Activated CD4-positive, alpha-beta T cell treated with anti-CD3 and anti-CD28 coated beads for 36 hours (primary cell): ENCODE data around the gene VPS29. TPM values are rescaled to one million over a fixed set of nuclear protein-coding genes. Genes with fewer than 3 reads are reported as not detected.
"Not testable (repeated sequence)": the region's sequence is repeated elsewhere in the genome, so short reads cannot be mapped to it uniquely, and the experiment has no call there.

Experiments
- ATAC-seq: fragments of 200-7000 bp; cut with Tn5 transposase; one replicate; pipeline ENCODE4 v1.10.0; 2021; ENCODE audit warnings: mild to moderate bottlenecking, moderate library complexity
- CTCF ChIA-PET: fragments of 350-600 bp; sonication (Branson Sonifier 250); formaldehyde crosslinking; loops from one replicate; lab custom pipeline; 2021; ENCODE audit warnings: antibody characterized with exemption; lab: Charles Lee
- POLR2A ChIA-PET: fragments of 350-600 bp; sonication (Branson Sonifier 250); formaldehyde crosslinking; loops from one replicate; lab custom pipeline; 2021; ENCODE audit warnings: antibody characterized with exemption, inconsistent platforms; lab: Charles Lee
- DNase-seq: peaks from one replicate; pipeline ENCODE4 v3.0.0-alpha.2; 2020
- H3K27ac Mint-ChIP-seq: one replicate; pipeline ENCODE4 v1.8.0; 2021; ENCODE audit warnings: mixed read lengths
- H3K27me3 Mint-ChIP-seq: one replicate; pipeline ENCODE4 v1.8.0; 2021; ENCODE audit warnings: mixed read lengths
- H3K36me3 Mint-ChIP-seq: one replicate; pipeline ENCODE4 v1.8.0; 2021; ENCODE audit warnings: low read depth, mixed read lengths
- H3K4me1 Mint-ChIP-seq: one replicate; pipeline ENCODE4 v1.8.0; 2021; ENCODE audit warnings: mixed read lengths
- H3K4me3 Mint-ChIP-seq: one replicate; pipeline ENCODE4 v1.8.0; 2021; ENCODE audit warnings: mild to moderate bottlenecking, moderate library complexity, mixed read lengths
- H3K9me3 Mint-ChIP-seq: one replicate; pipeline ENCODE4 v1.8.0; 2021; ENCODE audit warnings: low read depth, mixed read lengths
- intact Hi-C, 2 experiments: fragments of 100-400 bp; cut with DNase I in 1 of 2; cut with micrococcal nuclease in 1 of 2; formaldehyde crosslinking; loops; one replicate each; pipeline versions ENCODE4 v1.14.2 to v1.15.1; 2022 to 2024; cut with DNase I, micrococcal nuclease
- total RNA-seq, 2 experiments: library from RNA; stranded (reverse); gene quantifications; one replicate each; pipeline ENCODE4 v1.2.3, GENCODE V29; 2021

The VPS29 gene
- total RNA-seq, 2 experiments from 2014 or later = 84.4 to 103 TPM

GRCh38 chr12:110498984-110499706 is 2.8 kb downstream of the VPS29 start:
- H3K4me3 Mint-ChIP-seq = no peak overlapping the region
- ChIA-PET CTCF (interaction anchor here (1.0 to 20.0 kb wide), 4 partner anchors 9 to 399 kb away, joined by 3 to 240 read pairs (median 18); partner anchors contain the start of genes FAM216A and GPN3), POLR2A (interaction anchor here (0.6 to 1.0 kb wide), 2 partner anchors 134 to 156 kb away, joined by 7 to 10 read pairs; no protein-coding TSS in a partner anchor)
- intact Hi-C loops = no loop called here
- H3K27ac Mint-ChIP-seq = peak overlapping the region; percentile 67
- DNase-seq = no peak
- no peak for ATAC-seq
- peaks cover 4% of the 10 kb centered on the region for H3K9me3 Mint-ChIP-seq
- peaks cover 47% of the 10 kb centered on the region for H3K36me3 Mint-ChIP-seq
- H3K4me1 Mint-ChIP-seq = peaks cover 28% of the 10 kb centered on the region
- no peaks in the 10 kb centered on the region for H3K27me3 Mint-ChIP-seq

- ChIA-PET POLR2A (no interaction called here), CTCF (no interaction called here)
- Mint-ChIP-seq H3K4me1 (peaks cover 7% of the 10 kb centered on the region), H3K27me3 (no peaks in the 10 kb centered on the region), H3K27ac (no peak overlapping the region), H3K4me3 (no peak overlapping the region), H3K36me3 (peaks cover 31% of the 10 kb centered on the region), H3K9me3 (no peaks in the 10 kb centered on the region)
- intact Hi-C loops = no loop called here
- DNase-seq (no peak), ATAC-seq (no peak)
Observed at GRCh38 chr12:110475426-110475825, 26.5 kb downstream of the VPS29 start.

- H3K27ac Mint-ChIP-seq = peak within 1 kb of the TSS; percentile 98
- intact Hi-C loops = loop anchor here (1.0 to 5.0 kb wide), 20 partner anchors 18 to 1544 kb away; partner anchors contain the start of genes ARPC3 (in 2 of the 2), ATP2A2 (in 2 of the 2), RAD9B (in 2 of the 2) and VPS29 (in 2 of the 2)
- H3K4me1 Mint-ChIP-seq = peaks cover 33% of the 10 kb centered on the region
- no peaks in the 10 kb centered on the region for H3K27me3 Mint-ChIP-seq
- ATAC-seq (peak; percentile 78), DNase-seq (peak; percentile 97)
- H3K4me3 Mint-ChIP-seq = peak within 1 kb of the TSS; percentile 89
- no peaks in the 10 kb centered on the region for H3K9me3 Mint-ChIP-seq
- CTCF ChIA-PET = interaction anchor here (0.6 to 4.2 kb wide), 28 partner anchors 9 to 402 kb away, joined by 3 to 43 read pairs (median 4); partner anchors contain the start of genes ARPC3, RAD9B, TCTN1 and VPS29
- peaks cover 36% of the 10 kb centered on the region for H3K36me3 Mint-ChIP-seq
- POLR2A ChIA-PET = interaction anchor here (0.6 to 2.3 kb wide), 22 partner anchors 14 to 273 kb away, joined by 3 to 27 read pairs (median 3); partner anchors contain the start of genes ARPC3, RAD9B, TCTN1 and VPS29
Observed at GRCh38 chr12:110468214-110469048, 33.5 kb downstream of the VPS29 start, which contains the start of the genes FAM216A and GPN3. Gene FAM216A, plus strand, starts transcription at chr12:110468845. Its CDS starts 31 bp downstream, at chr12:110468876. Gene GPN3, minus strand, starts transcription at chr12:110468257. Its CDS starts 54 bp downstream, at chr12:110468203.

- H3K4me1 Mint-ChIP-seq = peaks cover 33% of the 10 kb centered on the region
- intact Hi-C loops = loop anchor here (1.0 to 5.0 kb wide), 19 partner anchors 18 to 1544 kb away; partner anchors contain the start of genes ARPC3 (in 2 of the 2), ATP2A2 (in 2 of the 2), RAD9B (in 2 of the 2) and VPS29 (in 2 of the 2)
- peaks cover 38% of the 10 kb centered on the region for H3K36me3 Mint-ChIP-seq
- DNase-seq = no peak
- ChIA-PET POLR2A (interaction anchor here (0.6 to 2.3 kb wide), 16 partner anchors 13 to 274 kb away, joined by 3 to 27 read pairs (median 4); partner anchors contain the start of genes ARPC3, RAD9B, TCTN1 and VPS29), CTCF (interaction anchor here (0.7 to 4.2 kb wide), 18 partner anchors 9 to 402 kb away, joined by 3 to 43 read pairs (median 4); partner anchors contain the start of genes ARPC3, CCDC63, RAD9B and VPS29)
- no peaks in the 10 kb centered on the region for H3K27me3 Mint-ChIP-seq
- H3K4me3 Mint-ChIP-seq = peak overlapping the region; percentile 89
- no peak for ATAC-seq
- peak overlapping the region; percentile 97 for H3K27ac Mint-ChIP-seq
- H3K9me3 Mint-ChIP-seq = no peaks in the 10 kb centered on the region
Observed at GRCh38 chr12:110467847-110468213, 34.1 kb downstream of the VPS29 start.

GRCh38 chr12:110466791-110467190 is 35.1 kb downstream of the VPS29 start:
- H3K9me3 Mint-ChIP-seq = no peaks in the 10 kb centered on the region
- ChIA-PET CTCF (interaction anchor here (0.6 to 1.4 kb wide), 5 partner anchors 11 to 380 kb away, joined by 3 to 5 read pairs (median 4); partner anchors contain the start of genes ARPC3 and CCDC63), POLR2A (no interaction called here)
- intact Hi-C loops = loop anchor here in 1 of 2 experiments (5.0 kb wide), 2 partner anchors 426 to 1546 kb away; partner anchors contain the start of genes ERP29 and TMEM116
- peak overlapping the region; percentile 89 for H3K4me3 Mint-ChIP-seq
- no peak overlapping the region for H3K27ac Mint-ChIP-seq
- no peak for DNase-seq
- H3K36me3 Mint-ChIP-seq = peaks cover 40% of the 10 kb centered on the region
- ATAC-seq = no peak
- H3K27me3 Mint-ChIP-seq = no peaks in the 10 kb centered on the region
- peaks cover 37% of the 10 kb centered on the region for H3K4me1 Mint-ChIP-seq

GRCh38 chr12:110465765-110466164 is 36.1 kb downstream of the VPS29 start:
- H3K9me3 Mint-ChIP-seq, H3K4me3 Mint-ChIP-seq, H3K27ac Mint-ChIP-seq, ATAC-seq, H3K27me3 Mint-ChIP-seq, DNase-seq: not testable (repeated sequence)
- intact Hi-C loops = loop anchor here in 1 of 2 experiments (5.0 kb wide), 2 partner anchors 427 to 1547 kb away; partner anchors contain the start of genes ERP29 and TMEM116
- ChIA-PET CTCF (interaction anchor here (0.6 to 1.3 kb wide), 6 partner anchors 9 to 135 kb away, joined by 3 to 5 read pairs (median 3); partner anchors contain the start of gene ARPC3), POLR2A (interaction anchor here (1.0 kb wide), 1 partner anchor 149 kb away, joined by 3 read pairs; no protein-coding TSS in a partner anchor)
- Mint-ChIP-seq H3K4me1 (peaks cover 35% of the 10 kb centered on the region), H3K36me3 (peaks cover 35% of the 10 kb centered on the region)

- peaks cover 28% of the 10 kb centered on the region for H3K4me1 Mint-ChIP-seq
- H3K36me3 Mint-ChIP-seq = peaks cover 31% of the 10 kb centered on the region
- H3K9me3 Mint-ChIP-seq = no peaks in the 10 kb centered on the region
- H3K27ac Mint-ChIP-seq = no peak overlapping the region
- POLR2A ChIA-PET = no interaction called here
- intact Hi-C loops = loop anchor here in 1 of 2 experiments (5.0 kb wide), 2 partner anchors 427 to 1547 kb away; partner anchors contain the start of genes ERP29 and TMEM116
- no peaks in the 10 kb centered on the region for H3K27me3 Mint-ChIP-seq
- no peak overlapping the region for H3K4me3 Mint-ChIP-seq
- ATAC-seq (no peak), DNase-seq (no peak)
- CTCF ChIA-PET = interaction anchor here (1.3 to 3.0 kb wide), 2 partner anchors 8 to 14 kb away, joined by 3 to 9 read pairs; partner anchors contain the start of gene ARPC3
Observed at GRCh38 chr12:110465024-110465423, 36.9 kb downstream of the VPS29 start.

GRCh38 chr12:110461189-110461588 is 40.7 kb downstream of the VPS29 start:
- H3K9me3 Mint-ChIP-seq, POLR2A ChIA-PET, H3K4me3 Mint-ChIP-seq, ATAC-seq, H3K27ac Mint-ChIP-seq, H3K27me3 Mint-ChIP-seq, H3K4me1 Mint-ChIP-seq, DNase-seq, intact Hi-C loops: not testable (repeated sequence)
- peaks cover 34% of the 10 kb centered on the region for H3K36me3 Mint-ChIP-seq
- CTCF ChIA-PET = interaction anchor here (0.6 to 1.4 kb wide), 2 partner anchors 30 to 1365 kb away, joined by 3 read pairs; no protein-coding TSS in a partner anchor

GRCh38 chr12:110458756-110459155 is 43.2 kb downstream of the VPS29 start:
- DNase-seq (no peak), ATAC-seq (no peak)
- Mint-ChIP-seq H3K4me1 (peaks cover 4% of the 10 kb centered on the region), H3K9me3 (no peaks in the 10 kb centered on the region), H3K36me3 (peaks cover 37% of the 10 kb centered on the region), H3K27ac (no peak overlapping the region), H3K27me3 (no peaks in the 10 kb centered on the region), H3K4me3 (no peak overlapping the region)
- ChIA-PET CTCF (interaction anchor here (1.1 to 1.9 kb wide), 3 partner anchors 9 to 27 kb away, joined by 4 to 8 read pairs (median 5); partner anchors contain the start of genes ARPC3, FAM216A and GPN3), POLR2A (no interaction called here)
- intact Hi-C loops = no loop called here
